Activated T-cell treated with anti-CD3 and anti-CD28 coated beads, Interleukin-2, amount 50 U/mL, for 24 hours (primary cell): ENCODE data around the gene CCDC178.
"Not testable (repeated sequence)": the region's sequence is repeated elsewhere in the genome, so short reads cannot be mapped to it uniquely, and the experiment has no call there.

Experiments used
- DNase-seq: peaks from one replicate; pipeline ENCODE4 v3.0.0-alpha.2; 2020
- H3K27ac Mint-ChIP-seq: 2 replicates; pipeline ENCODE4 v1.8.0; 2020; ENCODE audit warnings: mild to moderate bottlenecking, mixed read lengths
- H3K27me3 Mint-ChIP-seq: 2 replicates; pipeline ENCODE4 v1.8.0; 2020; ENCODE audit warnings: mixed read lengths
- H3K36me3 Mint-ChIP-seq: 2 replicates; pipeline ENCODE4 v1.8.0; 2020; ENCODE audit warnings: low read depth, mixed read lengths
- H3K4me1 Mint-ChIP-seq: 2 replicates; pipeline ENCODE4 v1.8.0; 2020; ENCODE audit warnings: low read depth, mixed read lengths
- H3K4me3 Mint-ChIP-seq: 2 replicates; pipeline ENCODE4 v1.8.0; 2020; ENCODE audit warnings: mild to moderate bottlenecking, moderate library complexity, mixed read lengths
- H3K9me3 Mint-ChIP-seq: 2 replicates; pipeline ENCODE4 v1.8.0; 2020; ENCODE audit warnings: mixed read lengths

The CCDC178 gene

GRCh38 chr18:33154049-33154448 is 286.5 kb downstream of the CCDC178 start:
- no peak overlapping the region for H3K4me3 Mint-ChIP-seq
- H3K36me3 Mint-ChIP-seq = no peaks in the 10 kb centered on the region
- DNase-seq = no peak
- no peaks in the 10 kb centered on the region for H3K27me3 Mint-ChIP-seq
- no peaks in the 10 kb centered on the region for H3K4me1 Mint-ChIP-seq
- no peak overlapping the region for H3K27ac Mint-ChIP-seq
- peaks cover 7% of the 10 kb centered on the region for H3K9me3 Mint-ChIP-seq

GRCh38 chr18:33152376-33152775 is 288.1 kb downstream of the CCDC178 start:
- Mint-ChIP-seq H3K4me3 (no peak overlapping the region), H3K27ac (no peak overlapping the region), H3K27me3 (no peaks in the 10 kb centered on the region), H3K9me3 (peaks cover 11% of the 10 kb centered on the region), H3K4me1 (no peaks in the 10 kb centered on the region), H3K36me3 (no peaks in the 10 kb centered on the region)
- DNase-seq = no peak

DNA sequence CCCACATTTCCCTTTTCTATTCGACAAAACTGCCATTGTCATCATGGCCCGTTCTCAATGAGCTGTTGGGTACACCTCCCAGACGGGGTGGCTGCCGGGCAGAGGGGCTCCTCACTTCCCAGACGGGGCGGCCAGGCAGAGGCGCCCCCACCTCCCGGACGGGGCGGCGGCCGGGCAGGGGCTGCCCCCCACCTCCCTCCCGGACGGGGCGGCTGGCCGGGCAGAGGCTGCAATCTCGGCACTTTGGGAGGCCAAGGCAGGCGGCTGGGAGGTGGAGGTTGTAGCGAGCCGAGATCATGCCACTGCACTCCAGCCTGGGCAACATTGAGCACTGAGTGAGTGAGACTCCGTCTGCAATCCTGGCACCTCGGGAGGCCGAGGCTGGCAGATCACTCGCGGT is 292.7 kb downstream of the CCDC178 start:
- not testable (repeated sequence) for H3K4me3 Mint-ChIP-seq, H3K36me3 Mint-ChIP-seq, H3K4me1 Mint-ChIP-seq, H3K27me3 Mint-ChIP-seq, DNase-seq, H3K9me3 Mint-ChIP-seq, H3K27ac Mint-ChIP-seq

GRCh38 chr18:33146014-33146413 is 294.5 kb downstream of the CCDC178 start:
- no peak for DNase-seq
- H3K4me1 Mint-ChIP-seq = no peaks in the 10 kb centered on the region
- no peak overlapping the region for H3K4me3 Mint-ChIP-seq
- no peaks in the 10 kb centered on the region for H3K36me3 Mint-ChIP-seq
- H3K27ac Mint-ChIP-seq = no peak overlapping the region
- no peaks in the 10 kb centered on the region for H3K27me3 Mint-ChIP-seq
- peaks cover 10% of the 10 kb centered on the region for H3K9me3 Mint-ChIP-seq

DNA sequence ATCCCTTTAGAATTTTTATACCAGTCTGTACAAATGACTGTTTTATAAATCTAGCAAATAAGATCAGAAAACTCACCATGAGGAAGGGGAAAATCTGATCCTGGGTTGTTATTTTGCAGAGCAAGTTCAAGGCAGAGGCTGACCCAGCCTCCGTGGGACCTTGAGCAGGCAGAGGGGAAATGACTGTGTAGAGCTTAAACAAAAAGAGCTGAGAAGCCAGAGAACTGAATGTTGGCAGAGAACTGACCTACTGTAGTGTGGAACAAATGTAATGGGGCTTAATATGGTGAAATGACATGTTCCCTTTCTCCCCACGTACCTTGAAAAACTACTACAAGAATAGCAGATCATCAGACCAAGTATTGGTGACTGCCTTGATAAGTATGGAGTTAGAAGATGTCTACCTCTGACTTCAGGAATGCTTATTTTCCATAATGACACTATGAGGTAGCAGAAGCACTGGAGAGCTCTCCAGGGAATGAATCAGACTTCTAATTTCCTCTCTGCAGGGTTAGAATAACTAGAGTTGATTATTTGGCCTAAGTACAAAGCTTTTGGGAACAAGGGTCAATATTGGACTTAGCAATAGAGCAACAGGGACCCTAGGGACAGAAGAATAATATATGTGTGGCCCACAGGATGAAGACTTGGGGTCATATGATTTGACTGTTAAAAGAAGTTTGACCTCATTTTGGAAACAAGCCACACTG is 304.4 kb downstream of the CCDC178 start:
- no peaks in the 10 kb centered on the region for H3K27me3 Mint-ChIP-seq
- H3K4me3 Mint-ChIP-seq = no peak overlapping the region
- no peaks in the 10 kb centered on the region for H3K4me1 Mint-ChIP-seq
- H3K9me3 Mint-ChIP-seq = peaks cover 13% of the 10 kb centered on the region
- DNase-seq = no peak
- H3K27ac Mint-ChIP-seq = no peak overlapping the region
- H3K36me3 Mint-ChIP-seq = no peaks in the 10 kb centered on the region

DNA sequence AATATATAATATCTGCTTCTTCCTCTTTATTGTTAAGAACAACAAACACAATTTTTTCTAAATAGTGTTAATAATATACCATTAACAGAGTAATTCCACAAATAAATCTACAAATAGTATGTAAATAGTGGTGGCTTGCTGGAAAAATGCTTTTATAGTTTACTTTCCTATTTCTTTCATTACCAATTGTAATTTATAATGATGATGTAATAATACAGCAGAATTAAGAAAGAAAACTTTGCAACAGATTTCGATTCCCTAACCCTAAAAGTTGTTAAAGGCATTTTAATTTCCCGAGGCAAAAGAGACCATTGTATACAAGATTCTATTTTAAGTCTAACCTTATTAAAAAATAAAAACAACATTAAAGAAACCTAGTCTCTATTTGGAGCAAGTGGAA is 307.9 kb downstream of the CCDC178 start:
- Mint-ChIP-seq H3K27ac (no peak overlapping the region), H3K4me1 (no peaks in the 10 kb centered on the region), H3K4me3 (no peak overlapping the region), H3K36me3 (no peaks in the 10 kb centered on the region), H3K27me3 (no peaks in the 10 kb centered on the region), H3K9me3 (no peaks in the 10 kb centered on the region)
- no peak for DNase-seq

- Mint-ChIP-seq H3K27ac (no peak overlapping the region), H3K4me3 (no peak overlapping the region), H3K4me1 (no peaks in the 10 kb centered on the region), H3K36me3 (no peaks in the 10 kb centered on the region), H3K9me3 (no peaks in the 10 kb centered on the region), H3K27me3 (no peaks in the 10 kb centered on the region)
- DNase-seq = no peak
These were observed 311.9 kb downstream of the CCDC178 start for GRCh38 chr18:33128581-33128980.

- Mint-ChIP-seq H3K4me1 (no peaks in the 10 kb centered on the region), H3K9me3 (peaks cover 5% of the 10 kb centered on the region), H3K27ac (no peak overlapping the region), H3K27me3 (no peaks in the 10 kb centered on the region), H3K36me3 (no peaks in the 10 kb centered on the region), H3K4me3 (no peak overlapping the region)
- no peak for DNase-seq
These were observed 316.5 kb downstream of the CCDC178 start for GRCh38 chr18:33123862-33124518.

DNA sequence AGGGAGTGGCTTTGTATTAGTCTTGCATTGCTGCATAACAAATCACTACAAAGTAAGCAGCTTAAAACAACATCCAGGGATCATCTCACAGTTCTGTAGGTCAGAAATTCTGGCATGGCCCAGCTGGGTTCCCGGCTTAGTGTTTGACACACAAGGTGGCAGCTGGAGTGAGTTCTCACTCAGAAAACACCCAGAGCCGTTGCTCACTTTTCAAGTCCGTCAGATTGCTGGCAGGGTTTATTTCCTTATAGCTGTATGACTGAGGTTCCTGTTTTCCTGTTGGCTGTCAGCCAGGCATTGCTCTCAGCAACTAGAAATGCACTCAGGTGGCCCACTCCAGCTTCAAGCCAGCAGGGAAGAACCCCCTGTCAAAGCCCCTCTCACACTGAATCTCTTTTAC is 324.1 kb downstream of the CCDC178 start:
- Mint-ChIP-seq H3K4me3 (no peak overlapping the region), H3K27ac (no peak overlapping the region), H3K4me1 (no peaks in the 10 kb centered on the region), H3K27me3 (no peaks in the 10 kb centered on the region), H3K9me3 (peaks cover 6% of the 10 kb centered on the region), H3K36me3 (no peaks in the 10 kb centered on the region)
- DNase-seq = no peak

DNA sequence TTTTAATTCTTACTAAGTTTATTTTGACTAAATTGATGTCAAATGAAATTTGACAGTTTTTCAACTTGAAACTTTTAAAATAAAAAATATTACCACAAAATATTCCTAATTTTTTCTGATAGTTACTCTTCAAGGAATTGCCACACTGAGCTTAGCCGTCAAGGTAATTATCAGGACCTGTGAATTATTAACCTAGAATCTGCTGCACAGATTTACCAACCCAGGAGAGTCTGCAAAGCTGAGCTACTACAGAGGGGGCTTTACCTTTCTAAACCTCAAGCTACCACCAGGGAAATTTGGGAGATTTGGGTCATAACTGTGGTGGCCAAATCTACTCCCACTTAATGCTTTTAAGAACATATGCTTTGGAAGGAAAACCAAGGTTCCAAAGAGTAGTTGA is 324.6 kb downstream of the CCDC178 start:
- Mint-ChIP-seq H3K4me3 (no peak overlapping the region), H3K9me3 (peaks cover 6% of the 10 kb centered on the region), H3K27me3 (no peaks in the 10 kb centered on the region), H3K27ac (no peak overlapping the region), H3K36me3 (no peaks in the 10 kb centered on the region), H3K4me1 (no peaks in the 10 kb centered on the region)
- DNase-seq = no peak

GRCh38 chr18:33115476-33115875 is 325.0 kb downstream of the CCDC178 start:
- H3K4me1 Mint-ChIP-seq = no peaks in the 10 kb centered on the region
- no peak for DNase-seq
- no peaks in the 10 kb centered on the region for H3K27me3 Mint-ChIP-seq
- no peaks in the 10 kb centered on the region for H3K36me3 Mint-ChIP-seq
- H3K9me3 Mint-ChIP-seq = peaks cover 6% of the 10 kb centered on the region
- H3K4me3 Mint-ChIP-seq = no peak overlapping the region
- no peak overlapping the region for H3K27ac Mint-ChIP-seq

- Mint-ChIP-seq H3K27ac (no peak overlapping the region), H3K9me3 (peaks cover 2% of the 10 kb centered on the region), H3K4me3 (no peak overlapping the region), H3K27me3 (no peaks in the 10 kb centered on the region), H3K4me1 (no peaks in the 10 kb centered on the region), H3K36me3 (no peaks in the 10 kb centered on the region)
- no peak for DNase-seq
These were observed 325.8 kb downstream of the CCDC178 start for GRCh38 chr18:33114749-33115148.

DNA sequence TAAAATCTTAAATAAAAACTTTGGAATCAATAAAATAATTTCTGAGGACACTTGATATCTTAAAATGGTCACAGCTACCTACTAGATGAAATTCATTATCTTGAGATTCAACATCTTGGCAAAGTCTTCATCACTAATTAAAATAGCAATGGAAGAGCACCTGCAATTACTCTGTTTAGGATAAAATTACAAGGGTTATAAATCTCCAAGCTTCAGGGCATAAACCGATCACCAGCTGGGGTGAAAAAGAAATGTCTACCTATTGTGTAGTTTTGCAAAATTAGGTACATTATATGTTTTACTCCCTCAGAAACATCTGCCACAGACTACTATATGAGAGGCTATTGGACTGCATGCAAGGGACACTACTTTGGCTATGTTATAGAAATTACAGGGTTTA is 327.1 kb downstream of the CCDC178 start:
- H3K9me3 Mint-ChIP-seq = peaks cover 2% of the 10 kb centered on the region
- H3K27ac Mint-ChIP-seq = no peak overlapping the region
- DNase-seq = no peak

GRCh38 chr18:33107511-33107910 is 333.0 kb downstream of the CCDC178 start:
- Mint-ChIP-seq H3K4me1 (no peaks in the 10 kb centered on the region), H3K36me3 (no peaks in the 10 kb centered on the region), H3K9me3 (peaks cover 6% of the 10 kb centered on the region), H3K27ac (no peak overlapping the region), H3K27me3 (no peaks in the 10 kb centered on the region), H3K4me3 (no peak overlapping the region)
- DNase-seq = no peak

More for the DNA sequence above, 327.1 kb downstream of the CCDC178 start:
- no peaks in the 10 kb centered on the region for H3K4me1 Mint-ChIP-seq
- no peaks in the 10 kb centered on the region for H3K36me3 Mint-ChIP-seq
- no peaks in the 10 kb centered on the region for H3K27me3 Mint-ChIP-seq
- no peak overlapping the region for H3K4me3 Mint-ChIP-seq

DNA sequence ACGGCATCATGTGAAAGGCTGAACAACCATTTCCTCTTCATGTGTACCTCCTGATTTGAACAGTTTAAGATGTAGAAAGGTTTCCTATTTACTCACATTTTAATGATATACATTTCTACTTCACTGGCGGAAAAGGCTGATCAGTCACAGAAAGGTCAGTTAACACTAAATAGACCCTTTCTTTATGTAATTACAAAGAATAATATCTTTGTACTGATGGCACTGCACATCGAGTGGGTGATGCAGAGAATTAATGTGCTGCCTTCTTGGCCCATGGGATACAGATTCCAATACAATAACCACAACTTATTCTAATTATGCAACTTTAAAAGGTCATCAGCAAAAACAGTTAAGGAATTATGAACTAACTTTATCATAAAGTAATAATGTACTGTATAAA is 339.2 kb downstream of the CCDC178 start:
- H3K27ac Mint-ChIP-seq = no peak overlapping the region
- DNase-seq = no peak
- peaks cover 3% of the 10 kb centered on the region for H3K9me3 Mint-ChIP-seq
- no peaks in the 10 kb centered on the region for H3K36me3 Mint-ChIP-seq
- H3K4me1 Mint-ChIP-seq = no peaks in the 10 kb centered on the region
- H3K4me3 Mint-ChIP-seq = no peak overlapping the region
- H3K27me3 Mint-ChIP-seq = no peaks in the 10 kb centered on the region
